H9 (cell line): ENCODE results near the gene CNBD2. TPM values are rescaled to one million over a fixed set of nuclear protein-coding genes. Genes with fewer than 3 reads are reported as not detected.

Experiments
- DNase-seq: peaks from one replicate; pipeline ENCODE4 v3.0.0-alpha.2; 2017
- H2AFZ ChIP-seq: one replicate; pipeline ENCODE4 v1.6.1; 2013; ENCODE audit warnings: mild to moderate bottlenecking, low read length, control low read depth, moderate library complexity
- H2AK5ac ChIP-seq: 2 replicates; pipeline ENCODE4 v1.6.1; 2013; ENCODE audit warnings: low read length, control low read depth, mixed read lengths; ENCODE audit not compliant: insufficient read length
- H2BK120ac ChIP-seq: one replicate; pipeline ENCODE4 v1.6.1; 2013; ENCODE audit warnings: low read depth, mild to moderate bottlenecking, low read length, control low read depth, inconsistent platforms; ENCODE audit not compliant: poor library complexity, severe bottlenecking
- H2BK12ac ChIP-seq: 2 replicates; pipeline ENCODE4 v1.6.1; 2013; ENCODE audit warnings: low read length, control low read depth, mixed read lengths, low read depth; ENCODE audit not compliant: insufficient read length
- H2BK15ac ChIP-seq: 2 replicates; pipeline ENCODE4 v1.6.1; 2013; ENCODE audit warnings: low read depth, low read length, control low read depth
- H2BK20ac ChIP-seq: one replicate; pipeline ENCODE4 v1.6.1; 2013; ENCODE audit warnings: low read depth, mild to moderate bottlenecking, low read length, control low read depth, inconsistent platforms; ENCODE audit not compliant: poor library complexity, severe bottlenecking
- H2BK5ac ChIP-seq: 2 replicates; pipeline ENCODE4 v1.6.1; 2013; ENCODE audit warnings: low read length, control low read depth, mixed read lengths; ENCODE audit not compliant: insufficient read length
- H3K14ac ChIP-seq: 2 replicates; pipeline ENCODE4 v1.6.1; 2013; ENCODE audit warnings: low read length, control low read depth; ENCODE audit not compliant: insufficient read depth
- H3K18ac ChIP-seq: 2 replicates; pipeline ENCODE4 v1.6.1; 2013; ENCODE audit warnings: low read depth, mild to moderate bottlenecking, mixed read lengths, low read length, control low read depth; ENCODE audit not compliant: insufficient read length
- H3K23ac ChIP-seq: 2 replicates; pipeline ENCODE4 v1.6.1; 2013; ENCODE audit warnings: low read length, control low read depth, mixed read lengths, low read depth; ENCODE audit not compliant: insufficient read length
- H3K23me2 ChIP-seq: 2 replicates; pipeline ENCODE4 v1.6.1; 2013; ENCODE audit warnings: low read depth, mild to moderate bottlenecking, mixed read lengths, low read length, control low read depth; ENCODE audit not compliant: insufficient read length, poor library complexity, severe bottlenecking
- H3K27ac ChIP-seq: 2 replicates; pipeline ENCODE4 v1.5.1; 2013; ENCODE audit warnings: low read length, control low read depth, mixed read lengths, low read depth; ENCODE audit not compliant: insufficient read length
- H3K27me3 ChIP-seq: 2 replicates; pipeline ENCODE4 v1.6.1; 2013; ENCODE audit warnings: low read length, control low read depth, inconsistent platforms; ENCODE audit not compliant: insufficient read depth
- H3K4ac ChIP-seq: 2 replicates; pipeline ENCODE4 v1.6.1; 2013; ENCODE audit warnings: low read depth, mild to moderate bottlenecking, control low read depth, inconsistent platforms, low read length, moderate library complexity
- H3K4me1 ChIP-seq: 2 replicates; pipeline ENCODE4 v1.6.1; 2013; ENCODE audit warnings: low read length, control low read depth, inconsistent platforms; ENCODE audit not compliant: insufficient read depth
- H3K4me2 ChIP-seq: 2 replicates; pipeline ENCODE4 v1.6.1; 2013; ENCODE audit warnings: low read length, control low read depth, mixed read lengths; ENCODE audit not compliant: insufficient read length, insufficient read depth
- H3K56ac ChIP-seq: 2 replicates; pipeline ENCODE4 v1.6.1; 2013; ENCODE audit warnings: low read depth, mild to moderate bottlenecking, mixed read lengths, low read length, control low read depth; ENCODE audit not compliant: insufficient read length
- H3K79me1 ChIP-seq: 2 replicates; pipeline ENCODE4 v1.6.1; 2013; ENCODE audit warnings: low read depth, mild to moderate bottlenecking, moderate library complexity, low read length, control low read depth, inconsistent platforms; ENCODE audit not compliant: insufficient read depth, poor library complexity, severe bottlenecking
- H3K79me2 ChIP-seq: 2 replicates; pipeline ENCODE4 v1.6.1; 2013; ENCODE audit warnings: low read length, control low read depth, inconsistent platforms; ENCODE audit not compliant: insufficient read depth
- H3K9ac ChIP-seq: 2 replicates; pipeline ENCODE4 v1.6.1; 2013; ENCODE audit warnings: low read length, control low read depth, mixed read lengths; ENCODE audit not compliant: insufficient read length; ENCODE audit errors: extremely low read depth
- H3K9me3 ChIP-seq: one replicate; pipeline ENCODE4 v1.6.1; 2013; ENCODE audit warnings: low read depth, low read length, inconsistent platforms; ENCODE audit not compliant: control insufficient read depth
- H3T11ph ChIP-seq: one replicate; pipeline ENCODE4 v1.6.1; 2013; ENCODE audit warnings: mild to moderate bottlenecking, low read length, control low read depth, inconsistent platforms
- H4K20me1 ChIP-seq: one replicate; pipeline ENCODE4 v1.6.1; 2013; ENCODE audit not compliant: control insufficient read depth, insufficient read length, insufficient read depth
- H4K5ac ChIP-seq: 2 replicates; pipeline ENCODE4 v1.6.1; 2013; ENCODE audit warnings: low read depth, mild to moderate bottlenecking, mixed read lengths, low read length, control low read depth; ENCODE audit not compliant: insufficient read length
- H4K8ac ChIP-seq: replicated peaks from 2 replicates; pipeline ENCODE4 v1.6.1; 2013; ENCODE audit warnings: low read length, control low read depth, mixed read lengths, low read depth; ENCODE audit not compliant: insufficient read length
- H4K91ac ChIP-seq: 2 replicates; pipeline ENCODE4 v1.6.1; 2013; ENCODE audit warnings: low read depth, mild to moderate bottlenecking, moderate library complexity, mixed read lengths, low read length, control low read depth; ENCODE audit not compliant: insufficient read length
- H3K27ac Mint-ChIP-seq, 3 experiments: 2 replicates in 2 of 3; 3 replicates in 1 of 3; pipeline ENCODE4 v1.8.0; 2020 to 2021; ENCODE audit warnings: mixed read lengths in 3 of 3, mild to moderate bottlenecking in 1 of 3, moderate library complexity in 1 of 3
- H3K27me3 Mint-ChIP-seq: 2 replicates; pipeline ENCODE4 v1.8.0; 2021; ENCODE audit warnings: low read depth, mild to moderate bottlenecking, moderate library complexity, mixed read lengths
- H3K36me3 Mint-ChIP-seq, 3 experiments: 2 replicates in 2 of 3; 3 replicates in 1 of 3; pipeline ENCODE4 v1.8.0; 2020 to 2021; ENCODE audit warnings: low read depth in 3 of 3, mixed read lengths in 3 of 3; ENCODE audit not compliant: insufficient read depth in 1 of 3
- H3K4me1 Mint-ChIP-seq, 2 experiments: 2 replicates each; pipeline ENCODE4 v1.8.0; 2020; ENCODE audit warnings: mixed read lengths in 2 of 2
- H3K4me3 Mint-ChIP-seq, 2 experiments: 2 replicates in 1 of 2; 3 replicates in 1 of 2; pipeline ENCODE4 v1.8.0; 2020 to 2021; ENCODE audit warnings: mild to moderate bottlenecking in 2 of 2, mixed read lengths in 2 of 2, moderate library complexity in 1 of 2
- H3K9me3 Mint-ChIP-seq, 2 experiments: 2 replicates in 1 of 2; 3 replicates in 1 of 2; pipeline ENCODE4 v1.8.0; 2020; ENCODE audit warnings: mild to moderate bottlenecking in 2 of 2, mixed read lengths in 2 of 2, moderate library complexity in 1 of 2
- WGBS: extraction: QIAGEN DNeasy Blood & Tissue Kit; methylation state at CpG from one replicate; pipeline ENCODE4 v1.1.7; 2013; ENCODE audit warnings: missing lambda C conversion rate, low lambda C conversion rate, mixed read lengths; ENCODE audit not compliant: insufficient read length; ENCODE audit errors: extremely low coverage; 5-methylcytosine and 5-hydroxymethylcytosine counted together
- total RNA-seq: library from RNA; stranded (reverse); gene quantifications from 2 replicates; pipeline ENCODE4 v1.2.1, GENCODE V29; 2021
- TF ChIP-seq, protein P1 (sequence below): fragments of 200-600 bp; sonication (generic); conservative IDR thresholded peaks from 3 replicates; pipeline ENCODE4 v1.8.0; 2021; ENCODE audit warnings: antibody characterized with exemption, mild to moderate bottlenecking

The CNBD2 gene
- total RNA-seq, 1 experiment from 2014 or later = 3.1 TPM

DNA sequence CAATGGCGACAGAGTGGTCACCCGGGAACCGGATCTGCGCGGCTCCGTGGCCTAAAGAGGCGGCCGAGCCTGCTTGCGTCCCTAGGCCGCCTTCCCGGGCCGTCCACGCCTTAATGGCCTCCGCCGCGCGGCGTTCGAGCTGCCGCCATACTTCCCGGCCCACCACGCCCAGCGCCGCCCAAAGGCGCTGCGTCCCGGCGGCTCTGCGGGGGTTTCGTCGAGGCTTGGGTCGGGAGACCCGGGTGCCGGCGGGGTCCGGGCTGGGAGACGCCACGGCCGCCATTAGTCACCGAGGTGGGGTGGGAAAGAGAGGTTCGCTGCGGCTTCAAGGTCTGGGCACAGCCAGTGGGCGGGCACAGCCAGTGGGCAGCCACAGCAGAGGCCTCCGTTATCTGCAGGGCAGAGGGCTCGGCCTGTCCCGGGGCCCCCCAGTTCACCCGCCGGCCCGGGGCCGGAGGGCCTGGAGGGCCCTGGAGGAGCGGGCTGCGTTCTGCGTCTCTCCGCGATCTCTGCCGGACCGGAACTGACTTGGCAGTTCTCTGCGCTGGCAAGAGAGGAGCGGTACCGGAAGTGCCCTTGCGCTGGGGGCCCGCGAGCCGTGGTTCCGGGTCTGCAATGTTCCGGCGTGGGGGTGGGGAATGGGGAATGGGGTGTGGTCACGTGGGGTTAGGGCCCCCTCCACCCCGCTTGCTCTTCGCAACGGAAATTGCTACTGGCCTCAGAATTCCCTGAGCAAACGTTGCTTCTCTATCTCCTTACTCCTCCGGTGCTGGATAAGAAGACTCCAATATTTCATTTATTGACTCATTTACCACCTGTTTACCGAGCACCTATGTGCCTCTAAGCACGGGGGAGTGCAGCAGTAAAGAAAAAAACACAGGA lies 82.3 kb downstream of the CNBD2 start:
- Histone ChIP-seq H3K4ac (no peak overlapping the region), H4K20me1 (no peaks in the 10 kb centered on the region), H3K18ac (peak overlapping the region; percentile 39), H3K27ac (no peak overlapping the region), H3K56ac (no peak overlapping the region), H2AK5ac (no peak overlapping the region), H3K79me1 (no peaks in the 10 kb centered on the region), H3K4me2 (peak overlapping the region; percentile 35), H2BK120ac (peak overlapping the region; percentile 74), H3K27me3 (no peaks in the 10 kb centered on the region), H2BK12ac (no peak overlapping the region), H2BK5ac (no peak overlapping the region), H4K5ac (no peak overlapping the region), H3K79me2 (peaks cover 4% of the 10 kb centered on the region; the same call in 1 of the 2 replicates), H2BK20ac (no peak overlapping the region), H2AFZ (peak overlapping the region; percentile 25), H4K91ac (peak overlapping the region; percentile 88), H3K23ac (no peak overlapping the region), H3K14ac (peak overlapping the region; percentile 96), H3K4me1 (no peaks in the 10 kb centered on the region; the same call in 1 of the 2 replicates), H4K8ac (no peak overlapping the region), H2BK15ac (no peak overlapping the region), H3T11ph (no peak overlapping the region), H3K23me2 (no peaks in the 10 kb centered on the region), H3K9me3 (no peaks in the 10 kb centered on the region), H3K9ac (peak overlapping the region; percentile 88)
- peaks cover 15 to 26% (median 16%) of the 10 kb centered on the region in 3 experiments for H3K36me3 Mint-ChIP-seq
- DNase-seq = peak; percentile 88
- H3K4me3 Mint-ChIP-seq = peak overlapping the region; percentile 85 to 94
- peaks cover 32 to 35% of the 10 kb centered on the region in 2 experiments for H3K4me1 Mint-ChIP-seq
- peak overlapping the region; percentile 0 to 91 (median 10); a peak in 5 of 7 replicates for H3K27ac Mint-ChIP-seq
- TF ChIP-seq, protein P1, sequence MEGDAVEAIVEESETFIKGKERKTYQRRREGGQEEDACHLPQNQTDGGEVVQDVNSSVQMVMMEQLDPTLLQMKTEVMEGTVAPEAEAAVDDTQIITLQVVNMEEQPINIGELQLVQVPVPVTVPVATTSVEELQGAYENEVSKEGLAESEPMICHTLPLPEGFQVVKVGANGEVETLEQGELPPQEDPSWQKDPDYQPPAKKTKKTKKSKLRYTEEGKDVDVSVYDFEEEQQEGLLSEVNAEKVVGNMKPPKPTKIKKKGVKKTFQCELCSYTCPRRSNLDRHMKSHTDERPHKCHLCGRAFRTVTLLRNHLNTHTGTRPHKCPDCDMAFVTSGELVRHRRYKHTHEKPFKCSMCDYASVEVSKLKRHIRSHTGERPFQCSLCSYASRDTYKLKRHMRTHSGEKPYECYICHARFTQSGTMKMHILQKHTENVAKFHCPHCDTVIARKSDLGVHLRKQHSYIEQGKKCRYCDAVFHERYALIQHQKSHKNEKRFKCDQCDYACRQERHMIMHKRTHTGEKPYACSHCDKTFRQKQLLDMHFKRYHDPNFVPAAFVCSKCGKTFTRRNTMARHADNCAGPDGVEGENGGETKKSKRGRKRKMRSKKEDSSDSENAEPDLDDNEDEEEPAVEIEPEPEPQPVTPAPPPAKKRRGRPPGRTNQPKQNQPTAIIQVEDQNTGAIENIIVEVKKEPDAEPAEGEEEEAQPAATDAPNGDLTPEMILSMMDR = no peak
- peaks cover 21% of the 10 kb centered on the region for H3K27me3 Mint-ChIP-seq
- no peaks in the 10 kb centered on the region; a peak in 2 of 5 replicates for H3K9me3 Mint-ChIP-seq
- WGBS = no CpG with 5 or more reads among the region's 75 CpGs
